Adipocyte (in vitro differentiated cells): ENCODE results near the gene ITGA11.

Experiments
- DNase-seq: peaks from one replicate; pipeline ENCODE4 v3.0.0-alpha.2; 2015; ENCODE audit warnings: low read depth
- H3K27me3 ChIP-seq: replicated peaks from 2 replicates; pipeline ENCODE4 v1.7.0; 2013; ENCODE audit warnings: mild to moderate bottlenecking, low read length, moderate library complexity; ENCODE audit not compliant: control insufficient read depth, insufficient read depth
- H3K36me3 ChIP-seq: 2 replicates; pipeline ENCODE4 v1.7.0; 2013; ENCODE audit warnings: low read length, mild to moderate bottlenecking, moderate library complexity; ENCODE audit not compliant: control insufficient read depth, insufficient read depth, severe bottlenecking
- H3K4me1 ChIP-seq: 2 replicates; pipeline ENCODE4 v1.7.0; 2013; ENCODE audit warnings: mild to moderate bottlenecking, low read length, moderate library complexity; ENCODE audit not compliant: control insufficient read depth, insufficient read depth
- H3K4me3 ChIP-seq: 2 replicates; pipeline ENCODE4 v1.7.0; 2013; ENCODE audit warnings: mild to moderate bottlenecking, low read length, moderate library complexity
- H3K9ac ChIP-seq: 2 replicates; pipeline ENCODE4 v1.7.0; 2013; ENCODE audit warnings: mild to moderate bottlenecking, low read length, moderate library complexity
- H3K9me3 ChIP-seq: 2 replicates; pipeline ENCODE4 v1.7.0; 2013; ENCODE audit warnings: mild to moderate bottlenecking, low read length, moderate library complexity; ENCODE audit not compliant: control insufficient read depth

ITGA11 gene

DNA sequence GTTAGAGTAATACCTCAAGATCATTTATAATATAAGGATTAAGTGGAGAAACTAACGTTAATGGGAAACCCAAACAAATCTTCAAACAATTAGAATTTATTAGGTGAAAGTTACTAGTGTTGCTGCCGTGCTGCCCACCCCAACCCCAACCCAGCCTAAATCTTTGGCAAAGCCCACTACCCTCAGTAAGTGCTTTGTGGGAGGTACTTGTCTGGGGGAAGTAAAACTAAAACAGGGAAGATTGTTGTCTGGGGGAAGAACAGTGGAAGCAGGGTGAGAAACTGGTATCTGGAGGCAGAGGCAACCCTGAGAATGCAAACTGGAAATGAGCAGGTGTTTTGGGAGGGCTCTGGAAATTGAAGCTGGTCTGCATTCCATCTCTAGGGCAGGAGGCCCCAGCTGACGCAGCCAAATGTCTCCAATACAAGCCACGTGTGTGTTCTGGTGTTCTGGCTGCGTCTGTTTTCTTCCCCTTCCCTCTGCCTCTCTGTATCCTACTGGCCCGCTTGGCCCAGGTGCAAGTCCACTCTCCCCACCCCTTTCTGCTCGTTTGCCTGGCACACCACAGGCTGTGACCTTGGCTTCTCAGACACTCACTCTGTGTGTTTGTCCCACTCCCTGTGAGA is 121.7 kb downstream of the ITGA11 start:
- H3K36me3 ChIP-seq: no peaks in the 10 kb centered on the region

GRCh38 chr15:68309024-68309423 is 122.9 kb downstream of the ITGA11 start:
- Histone ChIP-seq H3K4me1 (peaks cover 11% of the 10 kb centered on the region), H3K9ac (no peak overlapping the region), H3K9me3 (no peaks in the 10 kb centered on the region), H3K27me3 (no peaks in the 10 kb centered on the region), H3K36me3 (no peaks in the 10 kb centered on the region), H3K4me3 (no peak overlapping the region)
- DNase-seq: no peak

More for the DNA sequence above, 121.7 kb downstream of the ITGA11 start:
- no peak overlapping the region for H3K4me3 ChIP-seq
- H3K9me3 ChIP-seq: no peaks in the 10 kb centered on the region
- no peak overlapping the region for H3K9ac ChIP-seq
- DNase-seq: no peak
- H3K27me3 ChIP-seq: no peaks in the 10 kb centered on the region
- peaks cover 11% of the 10 kb centered on the region for H3K4me1 ChIP-seq

DNA sequence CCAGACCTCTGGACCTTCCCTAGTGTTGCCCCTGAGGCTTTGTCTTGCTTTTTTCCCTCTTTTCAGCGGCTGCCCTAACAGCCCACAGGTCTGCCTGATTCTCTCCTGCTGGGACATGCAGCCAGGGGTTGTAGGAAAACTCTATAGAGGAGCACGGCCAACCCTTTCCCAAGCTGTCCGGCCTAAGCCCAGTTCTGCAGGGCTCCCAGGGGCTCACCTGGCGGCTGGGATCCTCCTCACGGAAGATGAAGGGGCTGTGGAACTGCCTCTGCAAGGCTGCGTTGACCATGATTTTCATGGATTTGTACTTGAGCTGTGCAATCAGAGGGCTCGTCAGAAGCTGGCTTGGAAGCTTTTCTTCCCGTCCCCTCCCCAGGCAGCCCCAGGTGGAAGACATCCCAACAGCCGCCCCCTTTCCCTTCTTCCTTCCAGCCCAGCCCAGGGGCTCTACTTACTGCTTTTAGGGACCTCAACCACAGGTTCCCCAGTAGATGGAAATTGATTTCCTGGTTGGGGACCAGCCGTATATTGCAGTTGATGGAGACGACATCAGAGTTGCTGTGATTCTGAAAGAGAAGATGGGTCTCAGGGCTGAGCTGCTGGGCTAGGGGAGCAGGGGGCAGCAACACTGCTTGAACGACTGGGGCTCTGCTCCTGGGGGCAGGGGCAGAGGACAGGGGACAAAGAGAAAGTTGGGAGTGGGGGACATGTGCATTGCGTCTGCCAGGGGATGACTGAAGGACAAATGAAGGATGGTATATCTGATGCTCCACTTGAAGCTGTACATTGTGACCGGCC is 124.6 kb downstream of the ITGA11 start:
- DNase-seq: no peak
- H3K9ac ChIP-seq: peak overlapping the region; percentile 55
- H3K27me3 ChIP-seq: no peaks in the 10 kb centered on the region
- no peaks in the 10 kb centered on the region for H3K9me3 ChIP-seq
- H3K4me3 ChIP-seq: no peak overlapping the region
- H3K4me1 ChIP-seq: peaks cover 11% of the 10 kb centered on the region
- H3K36me3 ChIP-seq: no peaks in the 10 kb centered on the region

- Histone ChIP-seq H3K4me1 (peaks cover 11% of the 10 kb centered on the region), H3K4me3 (no peak overlapping the region), H3K27me3 (no peaks in the 10 kb centered on the region), H3K9me3 (no peaks in the 10 kb centered on the region), H3K36me3 (peaks cover 5% of the 10 kb centered on the region), H3K9ac (no peak overlapping the region)
- no peak for DNase-seq
These were observed 126.5 kb downstream of the ITGA11 start for GRCh38 chr15:68305420-68305871.

DNA sequence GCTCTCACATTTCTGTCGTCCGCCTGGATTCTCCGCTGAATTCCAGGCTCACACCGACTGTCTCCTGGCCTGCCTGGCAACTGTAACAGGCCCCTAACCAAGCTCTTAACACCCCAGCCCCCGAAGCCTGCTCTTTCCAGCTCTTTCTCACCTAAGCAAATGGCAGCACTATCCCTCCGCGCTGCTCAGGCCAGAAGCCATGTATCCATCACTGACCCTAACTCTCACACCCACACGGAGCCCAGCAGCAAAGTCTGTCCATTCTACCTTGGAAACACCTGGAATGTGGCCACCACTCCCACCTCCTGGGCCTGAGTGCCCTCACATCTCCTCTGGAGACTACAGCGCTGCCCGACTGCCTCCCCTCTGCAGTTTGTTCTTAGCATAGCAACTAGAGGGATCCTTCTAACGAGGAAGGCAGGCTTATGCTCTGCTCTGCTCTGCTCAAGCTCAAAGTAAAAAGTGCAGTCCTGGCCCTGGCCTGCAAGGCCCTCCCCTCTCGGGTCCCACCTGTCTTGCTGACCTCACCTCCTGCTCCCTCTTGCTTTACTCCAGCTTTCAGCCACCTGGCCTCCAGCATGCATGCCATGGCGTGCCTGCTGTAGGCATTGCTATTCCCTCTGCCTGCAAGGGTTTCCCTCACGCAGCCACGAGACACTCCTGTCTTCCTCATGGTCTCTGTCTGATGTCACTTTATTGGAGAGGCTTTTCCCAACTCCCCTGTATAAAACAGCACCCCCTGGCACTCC is 127.2 kb downstream of the ITGA11 start:
- H3K36me3 ChIP-seq: peaks cover 5% of the 10 kb centered on the region
- H3K4me3 ChIP-seq: no peak overlapping the region
- peaks cover 17% of the 10 kb centered on the region for H3K4me1 ChIP-seq
- H3K27me3 ChIP-seq: no peaks in the 10 kb centered on the region
- no peak overlapping the region for H3K9ac ChIP-seq
- DNase-seq: no peak
- no peaks in the 10 kb centered on the region for H3K9me3 ChIP-seq

GRCh38 chr15:68303560-68304436 is 128.2 kb downstream of the ITGA11 start:
- Histone ChIP-seq H3K9me3 (no peaks in the 10 kb centered on the region), H3K36me3 (peaks cover 5% of the 10 kb centered on the region), H3K4me3 (no peak overlapping the region), H3K4me1 (peaks cover 20% of the 10 kb centered on the region), H3K27me3 (no peaks in the 10 kb centered on the region), H3K9ac (no peak overlapping the region)
- DNase-seq: no peak

- no peaks in the 10 kb centered on the region for H3K27me3 ChIP-seq
- no peak overlapping the region for H3K9ac ChIP-seq
- H3K9me3 ChIP-seq: no peaks in the 10 kb centered on the region
- peaks cover 25% of the 10 kb centered on the region for H3K4me1 ChIP-seq
- DNase-seq: no peak
- no peak overlapping the region for H3K4me3 ChIP-seq
- peaks cover 5% of the 10 kb centered on the region for H3K36me3 ChIP-seq
These were observed 128.8 kb downstream of the ITGA11 start for GRCh38 chr15:68303134-68303533.

- Histone ChIP-seq H3K9me3 (no peaks in the 10 kb centered on the region), H3K9ac (no peak overlapping the region), H3K4me1 (peaks cover 29% of the 10 kb centered on the region), H3K36me3 (peaks cover 5% of the 10 kb centered on the region), H3K4me3 (no peak overlapping the region), H3K27me3 (no peaks in the 10 kb centered on the region)
- no peak for DNase-seq
These were observed 129.2 kb downstream of the ITGA11 start for GRCh38 chr15:68302729-68303128.

DNA sequence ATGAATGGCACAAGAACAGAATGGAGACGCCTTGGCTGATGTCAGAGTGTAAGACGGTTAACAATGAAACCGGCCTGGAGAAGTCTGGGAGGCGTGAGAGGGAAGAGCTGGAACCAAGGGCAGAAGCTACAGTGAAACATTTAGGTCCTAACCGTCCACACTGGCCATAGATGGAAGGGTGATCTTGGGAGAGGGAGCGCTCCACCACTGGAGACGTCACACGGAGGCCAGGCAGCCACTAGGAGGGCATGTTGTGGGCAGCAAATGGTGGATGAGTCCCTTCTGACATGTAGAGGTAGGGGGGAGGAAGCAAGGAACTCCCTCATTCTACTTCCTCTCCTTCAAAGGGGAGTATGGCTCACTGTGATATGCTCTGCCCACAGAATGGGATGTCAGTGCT is 130.7 kb downstream of the ITGA11 start:
- no peak overlapping the region for H3K4me3 ChIP-seq
- peaks cover 29% of the 10 kb centered on the region for H3K4me1 ChIP-seq
- no peak for DNase-seq
- no peaks in the 10 kb centered on the region for H3K27me3 ChIP-seq
- peaks cover 5% of the 10 kb centered on the region for H3K36me3 ChIP-seq
- H3K9ac ChIP-seq: no peak overlapping the region
- no peaks in the 10 kb centered on the region for H3K9me3 ChIP-seq

DNA sequence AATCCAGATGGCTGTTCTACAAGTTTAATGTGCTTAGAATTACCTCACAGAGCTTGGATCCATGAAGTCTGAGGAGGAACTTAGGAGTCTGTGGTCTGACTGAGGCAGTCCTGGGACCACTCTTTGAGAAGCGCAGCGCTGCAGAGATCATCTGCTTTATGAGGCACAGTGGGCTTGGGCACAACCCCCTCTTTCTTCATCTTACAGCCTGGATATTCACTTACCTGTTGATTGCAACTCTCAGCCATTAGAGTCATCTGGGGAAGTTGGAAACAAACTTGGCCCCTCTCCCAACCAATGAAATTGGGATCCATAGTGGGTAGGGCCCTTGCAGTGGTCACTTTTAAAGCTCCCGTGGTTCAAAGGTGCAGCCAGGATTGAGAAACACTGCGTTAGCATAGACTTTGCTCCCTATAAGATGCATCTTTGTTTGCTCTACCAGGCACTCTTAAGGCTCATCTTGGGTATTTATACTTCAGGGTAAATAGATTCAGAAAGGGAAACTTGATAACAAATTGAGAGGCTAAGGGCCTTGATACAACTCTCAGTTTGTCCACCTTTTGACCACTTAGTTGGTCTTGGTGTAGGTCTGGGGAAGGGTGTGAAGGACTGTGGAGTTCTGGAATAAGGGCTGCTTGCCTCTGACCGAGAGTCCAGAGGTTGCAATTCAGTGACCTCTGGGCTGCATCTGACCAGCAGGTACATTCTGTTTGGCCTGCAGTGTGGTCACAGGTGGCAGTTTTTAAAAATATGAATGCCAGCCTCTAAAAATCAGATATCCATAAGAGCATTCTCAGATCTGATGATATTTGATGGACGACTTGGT is 131.6 kb downstream of the ITGA11 start:
- DNase-seq: no peak
- peaks cover 36% of the 10 kb centered on the region for H3K4me1 ChIP-seq
- H3K9me3 ChIP-seq: no peaks in the 10 kb centered on the region
- H3K27me3 ChIP-seq: no peaks in the 10 kb centered on the region
- H3K4me3 ChIP-seq: no peak overlapping the region
- no peak overlapping the region for H3K9ac ChIP-seq
- peaks cover 5% of the 10 kb centered on the region for H3K36me3 ChIP-seq
